Adrenal gland (tissue), 12 donors: ENCODE data around the gene ALPK3. TPM values are rescaled to one million over a fixed set of nuclear protein-coding genes. Genes with fewer than 3 reads are reported as not detected.
A peak's percentile ranks its signal among the peaks of the same experiment; 100 is the strongest.

Experiments used
- DNase-seq, 7 donors: peaks; one replicate each; pipeline ENCODE4 v3.0.0-alpha.2; 2019 to 2020
- H3K27ac ChIP-seq, 5 donors: fragments of 200-600 bp; sonication (generic) in 4 of 5; 1 replicate in 3 of 5; 2 replicates in 2 of 5; pipeline versions ENCODE4 v1.5.1 to v1.8.0; 2016 to 2020; ENCODE audit warnings: mild to moderate bottlenecking in 1 of 5
- H3K27me3 ChIP-seq: fragments of 200-600 bp; 2 replicates; pipeline ENCODE4 v1.8.0; 2021
- H3K36me3 ChIP-seq, 2 donors: fragments of 200-600 bp; replicated peaks in 1 of 2; 1 replicate in 1 of 2; 2 replicates in 1 of 2; pipeline versions ENCODE4 v1.5.1 to v1.8.0; 2018 to 2022
- H3K4me1 ChIP-seq, 2 donors: fragments of 200-600 bp; replicated peaks in 1 of 2; 1 replicate in 1 of 2; 2 replicates in 1 of 2; pipeline versions ENCODE4 v1.5.1 to v1.8.0; 2018 to 2021
- H3K4me3 ChIP-seq, 4 donors: fragments of 200-600 bp; sonication (generic) in 3 of 4; one replicate each; pipeline ENCODE4 v1.5.1; 2016 to 2018
- H3K9me3 ChIP-seq, 3 donors: fragments of 200-600 bp; sonication (generic) in 1 of 3; replicated peaks in 1 of 3; 1 replicate in 2 of 3; 2 replicates in 1 of 3; pipeline versions ENCODE4 v1.5.1 to v1.8.0; 2016 to 2021
- POLR2A ChIP-seq, 2 donors: fragments of 450-650 bp; IDR thresholded peaks; one replicate each; pipeline ENCODE4 v1.6.1; 2017; ENCODE audit warnings: antibody characterized with exemption in 2 of 2, mild to moderate bottlenecking in 2 of 2, moderate library complexity in 1 of 2
- WGBS, 4 donors: extraction: QIAGEN DNeasy Blood & Tissue Kit in 2 of 4; methylation state at CpG; one replicate each; pipeline versions ENCODE4 v1.1.5 to v1.1.7; 2013 to 2017; 5-methylcytosine and 5-hydroxymethylcytosine counted together
- intact Hi-C, 2 donors: fragments of 100-400 bp; cut with DNase I; formaldehyde crosslinking; loops; one replicate each; pipeline versions ENCODE4 v1.14.1 to v1.15.0; 2022 to 2023
- polyA plus RNA-seq, 3 donors: library from polyadenylated mRNA; stranded (reverse); fragments of 200-250 nt in 2 of 3; fragments of 350-450 nt in 1 of 3; fragmentation: Illumina TruSeq in 1 of 3; extraction: RNeasy Lipid Tissue Mini Kit (QIAGEN cat#74804) in 1 of 3; gene quantifications; one replicate each; pipeline ENCODE4 v1.2.3, GENCODE V29; 2013 to 2014
- total RNA-seq, 9 donors: library from RNA; depleted of rRNA in 4 of 9; stranded (reverse); fragments of >200 nt in 4 of 9; fragments of 120-200 nt in 1 of 9; fragmentation: NEBNext Ultra II Directional in 1 of 9; extraction: Animal tissue kit (Norgen Biotek cat#: 25700) in 1 of 9; gene quantifications; one replicate each; pipeline versions ENCODE4 v1.1.0 to v1.2.4, GENCODE V29; 2013 to 2023
- TF ChIP-seq, protein P1 (sequence below), 6 experiments: fragments of 450-650 bp in 4 of 6; fragments of 200-600 bp in 2 of 6; sonication (generic) in 1 of 6; IDR thresholded peaks; 1 replicate in 5 of 6; 2 replicates in 1 of 6; pipeline versions ENCODE4 v1.5.1 to v1.8.0; 2016 to 2021; ENCODE audit warnings: antibody characterized with exemption in 6 of 6, mild to moderate bottlenecking in 2 of 6, moderate library complexity in 1 of 6
- donor health status: healthy with polysubstance abuse.
- donor health status: Bipolar disorder and iron deficiency.
- donor health status: DM: yes; HTN: yes; CAD: no.
- donor health status: DM: no; HTN: no; CAD: no.
- donor health status: DM: no; HTN: no; CAD: no.
- donor health status: DM: yes; HTN: yes; CAD: no.

ALPK3 gene
- total and polyA plus RNA-seq, 12 donors: 5.8 to 39.3 (median 15.9) TPM

DNA sequence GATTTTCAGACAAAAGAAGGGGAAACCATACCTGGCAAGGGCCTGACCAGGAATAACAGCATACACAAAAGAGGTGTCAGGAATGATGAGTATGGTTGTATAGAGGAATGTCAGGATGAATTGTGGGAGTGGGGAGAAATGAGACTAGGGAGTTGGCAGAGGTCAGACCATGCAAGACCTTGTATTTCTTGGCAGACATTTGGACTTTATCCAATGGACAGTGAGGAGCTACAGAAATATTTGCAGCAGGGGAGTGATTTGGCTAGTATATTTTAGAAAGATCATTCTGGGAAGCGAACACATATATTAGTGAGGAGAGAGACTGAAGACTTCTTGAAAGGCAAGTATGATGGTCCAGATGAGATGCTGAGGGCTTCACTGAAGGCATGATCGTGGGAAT, 25.4 kb upstream of the ALPK3 start:
- Histone ChIP-seq H3K27me3 (no peaks in the 10 kb centered on the region), H3K4me3 (no peak overlapping the region), H3K4me1 (peaks cover 0 to 24% of the 10 kb centered on the region in 2 donors), H3K27ac (peak overlapping the region in 1 of 5 donors; percentile 6), H3K36me3 (peaks cover 0 to 29% of the 10 kb centered on the region in 2 donors), H3K9me3 (no peaks in the 10 kb centered on the region)
- no peak for TF ChIP-seq POLR2A (IDR thresholded peaks at IDR 0.05)
- TF ChIP-seq, protein P1, sequence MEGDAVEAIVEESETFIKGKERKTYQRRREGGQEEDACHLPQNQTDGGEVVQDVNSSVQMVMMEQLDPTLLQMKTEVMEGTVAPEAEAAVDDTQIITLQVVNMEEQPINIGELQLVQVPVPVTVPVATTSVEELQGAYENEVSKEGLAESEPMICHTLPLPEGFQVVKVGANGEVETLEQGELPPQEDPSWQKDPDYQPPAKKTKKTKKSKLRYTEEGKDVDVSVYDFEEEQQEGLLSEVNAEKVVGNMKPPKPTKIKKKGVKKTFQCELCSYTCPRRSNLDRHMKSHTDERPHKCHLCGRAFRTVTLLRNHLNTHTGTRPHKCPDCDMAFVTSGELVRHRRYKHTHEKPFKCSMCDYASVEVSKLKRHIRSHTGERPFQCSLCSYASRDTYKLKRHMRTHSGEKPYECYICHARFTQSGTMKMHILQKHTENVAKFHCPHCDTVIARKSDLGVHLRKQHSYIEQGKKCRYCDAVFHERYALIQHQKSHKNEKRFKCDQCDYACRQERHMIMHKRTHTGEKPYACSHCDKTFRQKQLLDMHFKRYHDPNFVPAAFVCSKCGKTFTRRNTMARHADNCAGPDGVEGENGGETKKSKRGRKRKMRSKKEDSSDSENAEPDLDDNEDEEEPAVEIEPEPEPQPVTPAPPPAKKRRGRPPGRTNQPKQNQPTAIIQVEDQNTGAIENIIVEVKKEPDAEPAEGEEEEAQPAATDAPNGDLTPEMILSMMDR (IDR thresholded peaks at IDR 0.05): no peak
- WGBS, 4 donors: 75 to 86% (median 82%) methylated on average over 2 of the region's 2 CpGs
- intact Hi-C loops: no loop called here
- DNase-seq: peak in 1 of 7 donors; percentile 37

DNA sequence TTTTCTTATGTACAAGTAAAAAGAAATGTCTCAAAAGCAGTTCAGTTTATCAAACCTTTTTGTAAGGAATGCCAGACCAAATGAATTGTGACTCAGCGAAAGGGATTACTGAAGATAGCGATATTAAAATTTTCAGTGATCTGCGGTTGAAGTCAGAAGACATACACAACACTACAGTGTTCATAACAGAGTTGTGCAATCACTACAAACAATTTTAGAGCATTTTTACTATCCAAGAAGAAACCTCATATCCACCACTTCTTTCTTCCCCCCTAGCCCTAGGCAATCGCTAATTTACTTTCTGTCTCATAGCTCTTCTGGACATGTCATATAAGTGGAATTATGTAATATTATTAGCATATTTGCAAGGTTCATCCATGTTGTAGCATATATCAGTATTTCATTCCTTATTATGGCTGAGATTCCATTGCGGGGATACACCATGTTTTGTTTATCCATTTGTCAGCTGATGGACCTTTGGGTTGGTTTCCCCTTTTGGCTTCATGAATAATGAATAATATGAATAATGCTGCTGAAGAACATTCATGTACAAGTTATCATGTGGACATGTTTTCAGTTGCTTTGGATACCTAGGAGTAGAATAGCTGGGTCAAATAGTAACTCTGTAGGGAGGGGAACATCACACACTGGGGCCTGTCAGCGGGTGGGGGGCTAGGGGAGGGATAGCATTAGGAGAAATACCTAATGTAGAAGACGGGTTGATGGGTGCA, 23.6 kb upstream of the ALPK3 start:
- no peaks in the 10 kb centered on the region for H3K27me3 ChIP-seq
- peaks cover 0 to 8% of the 10 kb centered on the region in 2 donors for H3K4me1 ChIP-seq
- intact Hi-C loops: no loop called here
- no peak overlapping the region for H3K4me3 ChIP-seq
- TF ChIP-seq, protein P1 (IDR thresholded peaks at IDR 0.05): no peak
- no peak for TF ChIP-seq POLR2A (IDR thresholded peaks at IDR 0.05)
- peaks cover 0 to 47% of the 10 kb centered on the region in 2 donors for H3K36me3 ChIP-seq
- DNase-seq: no peak
- H3K9me3 ChIP-seq: no peaks in the 10 kb centered on the region
- WGBS, 4 donors: 95 to 98% (median 96%) methylated on average over 7 of the region's 7 CpGs
- no peak overlapping the region for H3K27ac ChIP-seq

DNA sequence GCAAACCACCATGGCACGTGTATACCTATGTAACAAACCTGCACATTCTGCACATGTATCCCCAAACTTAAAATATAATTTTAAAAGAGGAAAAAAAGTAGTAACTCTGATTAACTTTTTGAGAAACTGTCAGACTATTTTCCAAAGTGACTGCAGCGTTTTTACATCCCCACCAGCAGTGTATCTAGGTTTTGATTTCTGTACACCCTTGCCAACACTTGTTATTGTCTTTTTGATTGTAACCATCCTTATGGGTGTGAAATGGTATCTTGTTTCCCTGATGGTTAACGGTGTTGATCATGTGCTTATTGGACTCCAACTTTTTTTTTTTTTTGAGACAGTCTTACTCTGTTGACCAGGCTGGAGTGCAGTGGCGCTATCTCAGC, 23.0 kb upstream of the ALPK3 start:
- TF ChIP-seq, protein P1 (IDR thresholded peaks at IDR 0.05): no peak
- TF ChIP-seq POLR2A (IDR thresholded peaks at IDR 0.05): no peak
- no peak for DNase-seq
- Histone ChIP-seq H3K4me3 (no peak overlapping the region), H3K9me3 (no peaks in the 10 kb centered on the region), H3K27ac (no peak overlapping the region), H3K36me3 (peaks cover 0 to 53% of the 10 kb centered on the region in 2 donors), H3K27me3 (no peaks in the 10 kb centered on the region), H3K4me1 (peaks cover 0 to 8% of the 10 kb centered on the region in 2 donors)
- 94 to 99% (median 96%) methylated on average over 4 of the region's 4 CpGs for WGBS, 4 donors
- intact Hi-C loops: no loop called here

DNA sequence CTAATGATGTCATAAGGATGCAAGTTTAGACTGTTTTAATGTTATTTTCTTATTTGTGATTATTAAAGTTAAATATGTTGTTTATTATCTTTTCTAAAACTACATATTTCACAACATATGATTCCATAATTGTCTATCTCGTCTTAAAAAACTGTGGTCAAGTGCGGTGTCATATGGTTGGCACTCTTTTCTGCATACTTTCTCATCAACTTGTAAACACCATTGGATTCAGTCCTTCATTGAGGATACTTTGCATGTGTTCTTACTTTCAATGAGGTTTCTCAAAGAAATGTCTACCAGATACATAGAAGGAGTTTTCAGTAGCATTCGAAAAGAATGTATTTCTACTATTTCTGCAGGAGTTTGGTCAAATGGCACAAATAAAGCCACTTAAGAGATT, 22.0 kb upstream of the ALPK3 start:
- DNase-seq: no peak
- 89 to 95% (median 93%) methylated on average over 3 of the region's 3 CpGs for WGBS, 4 donors
- peaks cover 0 to 8% of the 10 kb centered on the region in 2 donors for H3K4me1 ChIP-seq

More for the DNA sequence above, 22.0 kb upstream of the ALPK3 start:
- intact Hi-C loops: no loop called here
- no peak for TF ChIP-seq POLR2A (IDR thresholded peaks at IDR 0.05)
- TF ChIP-seq, protein P1 (IDR thresholded peaks at IDR 0.05): no peak
- H3K36me3 ChIP-seq: peaks cover 0 to 63% of the 10 kb centered on the region in 2 donors
- H3K27me3 ChIP-seq: no peaks in the 10 kb centered on the region
- no peak overlapping the region for H3K27ac ChIP-seq
- no peak overlapping the region for H3K4me3 ChIP-seq
- H3K9me3 ChIP-seq: no peaks in the 10 kb centered on the region
